ENCODE results near the gene LRTM2.
"Not testable (repeated sequence)": the region's sequence is repeated elsewhere in the genome, so short reads cannot be mapped to it uniquely, and the experiment has no call there.

DNA sequence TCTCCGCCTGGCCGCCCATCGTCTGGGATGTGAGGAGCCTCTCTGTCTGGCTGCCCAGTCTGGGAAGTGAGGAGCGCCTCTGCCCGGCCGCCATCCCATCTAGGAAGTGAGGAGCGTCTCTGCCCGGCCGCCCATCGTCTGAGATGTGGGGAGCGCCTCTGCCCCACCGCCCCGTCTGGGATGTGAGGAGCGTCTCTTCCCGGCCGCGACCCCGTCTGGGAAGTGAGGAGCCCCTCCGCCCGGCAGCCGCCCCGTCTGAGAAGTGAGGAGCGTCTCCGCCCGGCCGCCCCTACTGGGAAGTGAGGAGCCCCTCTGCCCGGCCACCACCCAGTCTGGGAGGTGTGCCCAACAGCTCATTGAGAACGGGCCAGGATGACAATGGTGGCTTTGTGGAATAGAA, 2.4 kb upstream of the LRTM2 start:
- TF ChIP-seq SP1 (CRISPR knock-in tag; IDR thresholded peaks at IDR 0.05); ZNF263 (CRISPR knock-in tag; IDR thresholded peaks at IDR 0.05; ENCODE audit: borderline replicate concordance); TAF1 (IDR thresholded peaks at IDR 0.05; ENCODE audit: control insufficient read depth, extremely low read depth, insufficient read depth, low read length, severe bottlenecking); EP300 (IDR thresholded peaks at IDR 0.05; ENCODE audit: low read length); DPF2 (IDR thresholded peaks at IDR 0.05); RAD21 (CRISPR knock-in tag; conservative IDR thresholded peaks at IDR 0.05 in 1 of 2, IDR thresholded peaks at IDR 0.05 in 1 of 2); MXI1 (IDR thresholded peaks at IDR 0.05; ENCODE audit: low read depth, low read length); RAD51 (IDR thresholded peaks at IDR 0.05; ENCODE audit: borderline replicate concordance, low read depth); ZNF76 (CRISPR knock-in tag; IDR thresholded peaks at IDR 0.05; ENCODE audit: borderline replicate concordance); SIRT6 (IDR thresholded peaks at IDR 0.05; ENCODE audit: low read depth, low read length): not testable (repeated sequence)
- TF ChIP-seq, protein P1, sequence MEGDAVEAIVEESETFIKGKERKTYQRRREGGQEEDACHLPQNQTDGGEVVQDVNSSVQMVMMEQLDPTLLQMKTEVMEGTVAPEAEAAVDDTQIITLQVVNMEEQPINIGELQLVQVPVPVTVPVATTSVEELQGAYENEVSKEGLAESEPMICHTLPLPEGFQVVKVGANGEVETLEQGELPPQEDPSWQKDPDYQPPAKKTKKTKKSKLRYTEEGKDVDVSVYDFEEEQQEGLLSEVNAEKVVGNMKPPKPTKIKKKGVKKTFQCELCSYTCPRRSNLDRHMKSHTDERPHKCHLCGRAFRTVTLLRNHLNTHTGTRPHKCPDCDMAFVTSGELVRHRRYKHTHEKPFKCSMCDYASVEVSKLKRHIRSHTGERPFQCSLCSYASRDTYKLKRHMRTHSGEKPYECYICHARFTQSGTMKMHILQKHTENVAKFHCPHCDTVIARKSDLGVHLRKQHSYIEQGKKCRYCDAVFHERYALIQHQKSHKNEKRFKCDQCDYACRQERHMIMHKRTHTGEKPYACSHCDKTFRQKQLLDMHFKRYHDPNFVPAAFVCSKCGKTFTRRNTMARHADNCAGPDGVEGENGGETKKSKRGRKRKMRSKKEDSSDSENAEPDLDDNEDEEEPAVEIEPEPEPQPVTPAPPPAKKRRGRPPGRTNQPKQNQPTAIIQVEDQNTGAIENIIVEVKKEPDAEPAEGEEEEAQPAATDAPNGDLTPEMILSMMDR (IDR thresholded peaks at IDR 0.05 in 2 of 3, conservative IDR thresholded peaks at IDR 0.05 in 1 of 3; ENCODE audit: insufficient read depth in 2 of 3, low read depth in 1 of 3, low read length in 3 of 3): not testable (repeated sequence)
- TF ChIP-seq, protein P2, sequence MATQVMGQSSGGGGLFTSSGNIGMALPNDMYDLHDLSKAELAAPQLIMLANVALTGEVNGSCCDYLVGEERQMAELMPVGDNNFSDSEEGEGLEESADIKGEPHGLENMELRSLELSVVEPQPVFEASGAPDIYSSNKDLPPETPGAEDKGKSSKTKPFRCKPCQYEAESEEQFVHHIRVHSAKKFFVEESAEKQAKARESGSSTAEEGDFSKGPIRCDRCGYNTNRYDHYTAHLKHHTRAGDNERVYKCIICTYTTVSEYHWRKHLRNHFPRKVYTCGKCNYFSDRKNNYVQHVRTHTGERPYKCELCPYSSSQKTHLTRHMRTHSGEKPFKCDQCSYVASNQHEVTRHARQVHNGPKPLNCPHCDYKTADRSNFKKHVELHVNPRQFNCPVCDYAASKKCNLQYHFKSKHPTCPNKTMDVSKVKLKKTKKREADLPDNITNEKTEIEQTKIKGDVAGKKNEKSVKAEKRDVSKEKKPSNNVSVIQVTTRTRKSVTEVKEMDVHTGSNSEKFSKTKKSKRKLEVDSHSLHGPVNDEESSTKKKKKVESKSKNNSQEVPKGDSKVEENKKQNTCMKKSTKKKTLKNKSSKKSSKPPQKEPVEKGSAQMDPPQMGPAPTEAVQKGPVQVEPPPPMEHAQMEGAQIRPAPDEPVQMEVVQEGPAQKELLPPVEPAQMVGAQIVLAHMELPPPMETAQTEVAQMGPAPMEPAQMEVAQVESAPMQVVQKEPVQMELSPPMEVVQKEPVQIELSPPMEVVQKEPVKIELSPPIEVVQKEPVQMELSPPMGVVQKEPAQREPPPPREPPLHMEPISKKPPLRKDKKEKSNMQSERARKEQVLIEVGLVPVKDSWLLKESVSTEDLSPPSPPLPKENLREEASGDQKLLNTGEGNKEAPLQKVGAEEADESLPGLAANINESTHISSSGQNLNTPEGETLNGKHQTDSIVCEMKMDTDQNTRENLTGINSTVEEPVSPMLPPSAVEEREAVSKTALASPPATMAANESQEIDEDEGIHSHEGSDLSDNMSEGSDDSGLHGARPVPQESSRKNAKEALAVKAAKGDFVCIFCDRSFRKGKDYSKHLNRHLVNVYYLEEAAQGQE (IDR thresholded peaks at IDR 0.05; ENCODE audit: borderline replicate concordance): not testable (repeated sequence)
- TF ChIP-seq, protein P2 (CRISPR knock-in tag; IDR thresholded peaks at IDR 0.05; ENCODE audit: low read depth): not testable (repeated sequence)
- TF ChIP-seq, protein P3, sequence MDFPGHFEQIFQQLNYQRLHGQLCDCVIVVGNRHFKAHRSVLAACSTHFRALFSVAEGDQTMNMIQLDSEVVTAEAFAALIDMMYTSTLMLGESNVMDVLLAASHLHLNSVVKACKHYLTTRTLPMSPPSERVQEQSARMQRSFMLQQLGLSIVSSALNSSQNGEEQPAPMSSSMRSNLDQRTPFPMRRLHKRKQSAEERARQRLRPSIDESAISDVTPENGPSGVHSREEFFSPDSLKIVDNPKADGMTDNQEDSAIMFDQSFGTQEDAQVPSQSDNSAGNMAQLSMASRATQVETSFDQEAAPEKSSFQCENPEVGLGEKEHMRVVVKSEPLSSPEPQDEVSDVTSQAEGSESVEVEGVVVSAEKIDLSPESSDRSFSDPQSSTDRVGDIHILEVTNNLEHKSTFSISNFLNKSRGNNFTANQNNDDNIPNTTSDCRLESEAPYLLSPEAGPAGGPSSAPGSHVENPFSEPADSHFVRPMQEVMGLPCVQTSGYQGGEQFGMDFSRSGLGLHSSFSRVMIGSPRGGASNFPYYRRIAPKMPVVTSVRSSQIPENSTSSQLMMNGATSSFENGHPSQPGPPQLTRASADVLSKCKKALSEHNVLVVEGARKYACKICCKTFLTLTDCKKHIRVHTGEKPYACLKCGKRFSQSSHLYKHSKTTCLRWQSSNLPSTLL (IDR thresholded peaks at IDR 0.05): not testable (repeated sequence)

Measured in K562 (cell line).